ENCODE data around the gene WWOX.

GRCh38 chr16:78489072-78489471, 389.6 kb downstream of the WWOX start:
- TF ChIP-seq POLR2A (IDR thresholded peaks at IDR 0.05) (no peak), CTCF (IDR thresholded peaks at IDR 0.05 in 8 of 11, conservative IDR thresholded peaks at IDR 0.05 in 3 of 11) (no peak), POLR2AphosphoS5 (IDR thresholded peaks at IDR 0.05) (no peak)
